HCT116 (cell line): Measurements from ENCODE around the gene ERGIC1. TPM values are rescaled to one million over a fixed set of nuclear protein-coding genes. Genes with fewer than 3 reads are reported as not detected.

ENCODE experiments used
- ATF3 ChIP-seq: IDR thresholded peaks from 2 replicates; pipeline ENCODE4 v1.6.1; 2012
- CEBPB ChIP-seq: IDR thresholded peaks from 2 replicates; pipeline ENCODE4 v1.6.1; 2012; ENCODE audit warnings: low read depth
- CTCF ChIP-seq, 3 experiments: fragments of 200-600 bp in 1 of 3; sonication (generic) in 1 of 3; IDR thresholded peaks in 2 of 3; conservative IDR thresholded peaks in 1 of 3; 2 replicates each; pipeline ENCODE4 v1.5.1; 2012 to 2017; ENCODE audit warnings: low read depth in 2 of 3, low read length in 2 of 3, antibody characterized with exemption in 1 of 3, borderline replicate concordance in 1 of 3, control low read depth in 1 of 3, mild to moderate bottlenecking in 1 of 3, mixed read lengths in 1 of 3, mixed run types in 1 of 3, moderate library complexity in 1 of 3; ENCODE audit not compliant: insufficient read depth in 1 of 3
- ELF1 ChIP-seq: IDR thresholded peaks from 2 replicates; pipeline ENCODE4 v1.6.1; 2012; ENCODE audit warnings: low read depth, borderline replicate concordance
- JUND ChIP-seq: IDR thresholded peaks from 2 replicates; pipeline ENCODE4 v1.6.1; 2012
- POLR2A ChIP-seq: IDR thresholded peaks from 2 replicates; pipeline ENCODE4 v1.7.0; 2011; ENCODE audit warnings: borderline replicate concordance; ENCODE audit not compliant: insufficient read depth, insufficient read length; ENCODE audit errors: extremely low read depth
- REST ChIP-seq: IDR thresholded peaks from 2 replicates; pipeline ENCODE4 v1.6.1; 2012; ENCODE audit warnings: low read depth
- YY1 ChIP-seq: IDR thresholded peaks from 2 replicates; pipeline ENCODE4 v1.6.1; 2011; ENCODE audit warnings: low read length, low read depth, moderate library complexity, mild to moderate bottlenecking; ENCODE audit not compliant: insufficient replicate concordance; ENCODE audit errors: extremely low read depth
- ZFX ChIP-seq: fragments of 450-650 bp; IDR thresholded peaks from 2 replicates; pipeline ENCODE4 v1.6.1; 2017
- ZNF274 ChIP-seq: fragments of 200-500 bp; sonication (Bioruptor generic); IDR thresholded peaks from 2 replicates; pipeline ENCODE4 v1.6.1; 2014; ENCODE audit warnings: mild to moderate bottlenecking, low read depth, low read length, inconsistent platforms
- total RNA-seq: library from RNA; stranded (reverse); gene quantifications from one replicate; pipeline ENCODE4 v1.2.1, GENCODE V29; 2021; ENCODE audit not compliant: unreplicated experiment

ERGIC1 gene
- total RNA-seq, 1 experiment from 2014 or later: 73.3 TPM

- TF ChIP-seq REST: no peak
- no peak for TF ChIP-seq YY1
- no peak for TF ChIP-seq ZFX
- TF ChIP-seq JUND: no peak
- TF ChIP-seq CTCF (IDR thresholded peaks at IDR 0.05 in 2 of 3, conservative IDR thresholded peaks at IDR 0.05 in 1 of 3; ENCODE audit: borderline replicate concordance in 1 of 3, insufficient read depth in 1 of 3, low read depth in 2 of 3, low read length in 2 of 3): no peak
- no peak for TF ChIP-seq ZNF274
- no peak for TF ChIP-seq ATF3
- no peak for TF ChIP-seq ELF1
- TF ChIP-seq POLR2A: no peak
- TF ChIP-seq CEBPB: no peak
Observed at GRCh38 chr5:172898843-172899369, 64.9 kb downstream of the ERGIC1 start (continued).
